T-helper 17 cell (primary cell): ENCODE data around the gene MUC5B. TPM values are rescaled to one million over a fixed set of nuclear protein-coding genes. Genes with fewer than 3 reads are reported as not detected.
"Not testable (repeated sequence)": the region's sequence is repeated elsewhere in the genome, so short reads cannot be mapped to it uniquely, and the experiment has no call there.

ENCODE experiments used
- ATAC-seq: fragments of 150-1000 bp; cut with Tn5 transposase; 2 replicates; pipeline ENCODE4 v1.10.0; 2021; ENCODE audit warnings: mild to moderate bottlenecking, moderate library complexity
- DNase-seq, 3 donors: peaks; one replicate each; pipeline versions ENCODE4 v3.0.0 to v3.0.0-alpha.2; 2020 to 2021
- H3K9me3 ChIP-seq: one replicate; pipeline ENCODE4 v1.7.0; 2013; ENCODE audit warnings: low read length, mild to moderate bottlenecking; ENCODE audit not compliant: control insufficient read depth, poor library complexity, severe bottlenecking
- H3K27ac Mint-ChIP-seq: one replicate; pipeline ENCODE4 v1.8.0; 2022; ENCODE audit warnings: mild to moderate bottlenecking, moderate library complexity, mixed read lengths
- H3K27me3 Mint-ChIP-seq: one replicate; pipeline ENCODE4 v1.8.0; 2022; ENCODE audit warnings: mixed read lengths
- H3K36me3 Mint-ChIP-seq: one replicate; pipeline ENCODE4 v1.8.0; 2022; ENCODE audit warnings: low read depth, mixed read lengths
- H3K4me1 Mint-ChIP-seq: one replicate; pipeline ENCODE4 v1.8.0; 2022; ENCODE audit warnings: mild to moderate bottlenecking, mixed read lengths
- H3K4me3 Mint-ChIP-seq: one replicate; pipeline ENCODE4 v1.8.0; 2022; ENCODE audit warnings: mild to moderate bottlenecking, moderate library complexity, mixed read lengths
- total RNA-seq, 4 donors: library from RNA in 2 of 4; stranded (reverse) in 2 of 4; gene quantifications; one replicate each; pipeline ENCODE4 v1.2.3 and lab custom pipeline; 2022 to 2026

The MUC5B gene
- total RNA-seq, 2 donors from 2014 or later, result not detected

DNA sequence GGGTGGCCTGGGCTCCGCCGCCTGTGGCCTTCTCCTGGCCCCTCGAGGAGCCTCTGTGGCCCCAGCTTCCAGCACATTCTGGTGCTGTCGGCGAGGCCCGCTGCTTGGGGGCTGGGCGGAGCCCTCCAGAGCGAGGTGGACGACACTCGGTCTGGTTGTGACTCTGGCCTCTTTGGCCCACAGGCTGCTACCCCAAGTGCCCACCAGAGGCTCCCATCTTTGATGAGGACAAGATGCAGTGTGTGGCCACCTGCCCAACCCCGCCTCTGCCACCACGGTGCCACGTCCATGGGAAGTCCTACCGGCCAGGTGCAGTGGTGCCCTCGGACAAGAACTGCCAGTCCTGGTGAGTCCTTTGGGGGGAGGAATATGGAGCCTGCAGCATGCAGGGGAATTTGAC, 42.7 kb upstream of the MUC5B start:
- Mint-ChIP-seq H3K27ac (no peak overlapping the region), H3K36me3 (no peaks in the 10 kb centered on the region), H3K4me3 (no peak overlapping the region), H3K4me1 (no peaks in the 10 kb centered on the region), H3K27me3 (no peaks in the 10 kb centered on the region)
- no peaks in the 10 kb centered on the region for H3K9me3 ChIP-seq
- DNase-seq, result peak in 1 of 3 donors; percentile 6
- no peak for ATAC-seq

DNA sequence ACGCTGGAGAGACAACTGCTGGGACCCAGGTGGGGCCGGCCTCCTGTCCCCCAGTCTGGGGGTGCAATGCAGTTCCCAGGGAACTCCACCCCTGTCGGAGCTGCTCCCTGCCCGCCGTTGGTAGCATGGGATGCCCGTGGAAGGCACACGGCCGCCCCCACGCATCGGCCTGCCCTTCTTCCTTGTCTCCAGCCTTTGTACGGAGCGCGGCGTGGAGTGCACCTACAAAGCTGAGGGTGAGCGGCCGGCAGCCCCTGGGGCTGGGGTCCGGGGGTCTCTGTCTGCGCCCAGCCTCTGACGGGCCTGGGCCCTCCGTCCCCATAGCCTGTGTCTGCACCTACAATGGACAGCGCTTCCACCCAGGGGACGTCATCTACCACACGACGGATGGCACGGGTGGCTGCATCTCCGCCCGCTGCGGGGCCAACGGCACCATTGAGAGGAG, 41.9 kb upstream of the MUC5B start:
- Mint-ChIP-seq H3K27ac (no peak overlapping the region), H3K4me1 (no peaks in the 10 kb centered on the region), H3K4me3 (no peak overlapping the region), H3K36me3 (no peaks in the 10 kb centered on the region), H3K27me3 (no peaks in the 10 kb centered on the region)
- ATAC-seq (no peak), DNase-seq (peak in 1 of 3 donors; percentile 5)
- H3K9me3 ChIP-seq, result no peaks in the 10 kb centered on the region

DNA sequence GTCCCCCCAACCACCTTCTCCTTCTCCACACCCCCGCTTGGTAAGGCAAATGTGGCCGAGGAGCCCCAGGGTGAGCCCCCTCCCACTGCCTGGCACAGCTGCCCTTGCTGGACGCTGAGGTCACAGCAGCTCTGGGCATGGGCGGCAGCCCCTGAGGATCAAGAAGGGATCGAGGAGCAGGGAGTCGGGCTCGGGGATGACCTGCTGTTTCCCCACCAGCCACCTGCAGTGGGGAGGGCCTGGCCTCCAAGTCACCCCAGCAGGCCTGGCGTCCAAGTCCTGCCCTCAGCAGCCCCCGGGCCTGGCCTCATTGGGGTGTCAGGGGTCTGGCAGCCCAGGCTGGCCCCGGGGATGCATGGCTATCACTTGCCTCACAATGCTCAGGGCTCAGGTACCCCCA, 41.4 kb upstream of the MUC5B start:
- H3K4me1 Mint-ChIP-seq, result no peaks in the 10 kb centered on the region
- no peaks in the 10 kb centered on the region for H3K9me3 ChIP-seq
- no peak overlapping the region for H3K4me3 Mint-ChIP-seq
- peak in 1 of 3 donors; percentile 4 for DNase-seq
- no peaks in the 10 kb centered on the region for H3K27me3 Mint-ChIP-seq
- no peak overlapping the region for H3K27ac Mint-ChIP-seq
- no peak for ATAC-seq
- H3K36me3 Mint-ChIP-seq, result no peaks in the 10 kb centered on the region

DNA sequence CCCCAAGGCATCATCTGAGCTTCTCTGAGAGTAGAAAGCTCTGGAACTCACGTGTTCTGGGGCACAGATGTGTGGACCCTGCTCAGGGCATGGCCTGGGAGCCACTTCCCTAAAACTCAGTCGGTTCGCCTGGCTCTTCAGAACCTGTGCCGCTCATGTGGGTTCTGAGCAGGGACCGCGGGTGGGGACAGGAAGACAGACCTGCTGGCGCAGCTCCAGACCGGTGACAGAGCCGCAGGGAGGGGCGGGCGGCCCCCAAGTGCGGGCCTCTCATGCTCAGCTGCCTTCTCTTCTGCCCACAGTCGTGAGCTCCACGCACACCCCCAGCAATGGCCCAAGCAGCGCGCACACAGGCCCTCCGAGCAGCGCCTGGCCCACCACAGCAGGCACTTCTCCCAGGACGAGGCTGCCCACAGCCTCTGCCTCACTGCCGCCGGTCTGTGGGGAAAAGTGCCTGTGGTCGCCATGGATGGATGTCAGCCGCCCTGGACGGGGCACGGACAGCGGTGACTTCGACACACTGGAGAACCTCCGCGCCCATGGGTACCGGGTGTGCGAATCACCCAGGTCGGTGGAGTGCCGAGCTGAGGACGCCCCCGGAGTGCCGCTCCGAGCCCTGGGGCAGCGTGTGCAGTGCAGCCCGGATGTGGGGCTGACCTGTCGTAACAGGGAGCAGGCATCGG, 40.9 kb upstream of the MUC5B start:
- DNase-seq (peak in 1 of 3 donors; percentile 5), ATAC-seq (no peak)
- H3K9me3 ChIP-seq, result no peaks in the 10 kb centered on the region
- Mint-ChIP-seq H3K36me3 (no peaks in the 10 kb centered on the region), H3K27me3 (no peaks in the 10 kb centered on the region), H3K4me3 (no peak overlapping the region), H3K4me1 (no peaks in the 10 kb centered on the region), H3K27ac (no peak overlapping the region)

DNA sequence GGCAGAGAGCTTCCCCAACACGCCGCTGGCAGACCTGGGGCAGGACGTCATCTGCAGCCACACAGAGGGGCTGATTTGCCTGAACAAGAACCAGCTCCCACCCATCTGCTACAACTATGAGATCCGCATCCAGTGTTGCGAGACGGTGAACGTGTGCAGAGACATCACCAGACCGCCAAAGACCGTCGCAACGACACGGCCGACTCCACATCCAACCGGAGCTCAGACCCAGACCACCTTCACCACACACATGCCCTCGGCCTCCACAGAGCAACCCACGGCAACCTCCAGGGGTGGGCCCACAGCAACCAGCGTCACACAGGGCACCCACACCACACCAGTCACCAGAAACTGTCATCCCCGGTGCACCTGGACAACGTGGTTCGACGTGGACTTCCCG, 38.7 kb upstream of the MUC5B start:
- not testable (repeated sequence) for H3K27ac Mint-ChIP-seq

DNA sequence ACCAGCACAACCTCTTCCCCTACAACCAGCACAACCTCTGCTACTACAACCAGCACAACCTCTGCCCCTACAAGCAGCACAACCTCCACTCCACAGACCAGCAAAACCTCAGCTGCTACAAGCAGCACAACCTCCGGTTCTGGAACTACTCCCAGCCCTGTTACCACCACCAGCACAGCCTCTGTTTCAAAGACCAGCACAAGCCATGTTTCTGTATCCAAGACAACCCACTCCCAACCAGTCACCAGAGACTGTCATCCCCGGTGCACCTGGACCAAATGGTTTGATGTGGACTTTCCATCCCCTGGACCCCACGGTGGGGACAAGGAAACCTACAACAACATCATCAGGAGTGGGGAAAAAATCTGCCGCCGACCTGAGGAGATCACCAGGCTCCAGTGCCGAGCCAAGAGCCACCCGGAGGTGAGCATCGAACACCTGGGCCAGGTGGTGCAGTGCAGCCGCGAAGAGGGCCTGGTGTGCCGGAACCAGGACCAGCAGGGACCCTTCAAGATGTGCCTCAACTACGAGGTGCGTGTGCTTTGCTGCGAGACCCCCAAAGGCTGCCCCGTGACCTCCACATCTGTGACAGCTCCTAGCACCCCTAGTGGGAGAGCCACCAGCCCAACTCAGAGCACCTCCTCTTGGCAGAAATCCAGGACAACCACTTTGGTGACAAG, 34.3 kb upstream of the MUC5B start:
- DNase-seq, H3K9me3 ChIP-seq, H3K4me1 Mint-ChIP-seq, H3K36me3 Mint-ChIP-seq, H3K4me3 Mint-ChIP-seq, H3K27me3 Mint-ChIP-seq, H3K27ac Mint-ChIP-seq, ATAC-seq: not testable (repeated sequence)

More for the DNA sequence above, 38.7 kb upstream of the MUC5B start:
- not testable (repeated sequence) for H3K27me3 Mint-ChIP-seq, H3K9me3 ChIP-seq, DNase-seq, H3K36me3 Mint-ChIP-seq, H3K4me1 Mint-ChIP-seq, H3K4me3 Mint-ChIP-seq, ATAC-seq

DNA sequence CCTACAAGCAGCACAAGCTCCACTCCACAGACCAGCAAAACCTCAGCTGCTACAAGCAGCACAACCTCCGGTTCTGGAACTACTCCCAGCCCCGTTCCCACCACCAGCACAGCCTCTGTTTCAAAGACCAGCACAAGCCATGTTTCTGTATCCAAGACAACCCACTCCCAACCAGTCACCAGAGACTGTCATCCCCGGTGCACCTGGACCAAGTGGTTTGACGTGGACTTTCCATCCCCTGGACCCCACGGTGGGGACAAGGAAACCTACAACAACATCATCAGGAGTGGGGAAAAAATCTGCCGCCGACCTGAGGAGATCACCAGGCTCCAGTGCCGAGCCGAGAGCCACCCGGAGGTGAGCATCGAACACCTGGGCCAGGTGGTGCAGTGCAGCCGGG, 33.0 kb upstream of the MUC5B start:
- not testable (repeated sequence) for H3K36me3 Mint-ChIP-seq, ATAC-seq, H3K4me3 Mint-ChIP-seq, H3K27me3 Mint-ChIP-seq, H3K9me3 ChIP-seq, H3K27ac Mint-ChIP-seq, H3K4me1 Mint-ChIP-seq
- DNase-seq, result peak in 1 of 3 donors; percentile 1

DNA sequence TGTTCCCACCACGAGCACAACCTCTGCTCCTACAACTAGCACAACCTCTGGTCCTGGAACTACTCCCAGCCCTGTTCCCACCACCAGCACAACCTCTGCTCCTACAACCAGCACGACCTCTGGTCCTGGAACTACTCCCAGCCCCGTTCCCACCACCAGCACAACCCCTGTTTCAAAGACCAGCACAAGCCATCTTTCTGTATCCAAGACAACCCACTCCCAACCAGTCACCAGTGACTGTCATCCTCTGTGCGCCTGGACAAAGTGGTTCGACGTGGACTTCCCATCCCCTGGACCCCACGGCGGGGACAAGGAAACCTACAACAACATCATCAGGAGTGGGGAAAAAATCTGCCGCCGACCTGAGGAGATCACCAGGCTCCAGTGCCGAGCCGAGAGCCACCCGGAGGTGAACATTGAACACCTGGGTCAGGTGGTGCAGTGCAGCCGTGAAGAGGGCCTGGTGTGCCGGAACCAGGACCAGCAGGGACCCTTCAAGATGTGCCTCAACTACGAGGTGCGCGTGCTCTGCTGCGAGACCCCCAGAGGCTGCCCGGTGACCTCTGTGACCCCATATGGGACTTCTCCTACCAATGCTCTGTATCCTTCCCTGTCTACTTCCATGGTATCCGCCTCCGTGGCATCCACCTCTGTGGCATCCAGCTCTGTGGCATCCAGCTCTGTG, 30.9 kb upstream of the MUC5B start:
- not testable (repeated sequence) for H3K4me3 Mint-ChIP-seq, ATAC-seq, H3K9me3 ChIP-seq, H3K27me3 Mint-ChIP-seq, H3K36me3 Mint-ChIP-seq, H3K4me1 Mint-ChIP-seq, H3K27ac Mint-ChIP-seq
- DNase-seq, result peak in 1 of 3 donors; percentile 2

DNA sequence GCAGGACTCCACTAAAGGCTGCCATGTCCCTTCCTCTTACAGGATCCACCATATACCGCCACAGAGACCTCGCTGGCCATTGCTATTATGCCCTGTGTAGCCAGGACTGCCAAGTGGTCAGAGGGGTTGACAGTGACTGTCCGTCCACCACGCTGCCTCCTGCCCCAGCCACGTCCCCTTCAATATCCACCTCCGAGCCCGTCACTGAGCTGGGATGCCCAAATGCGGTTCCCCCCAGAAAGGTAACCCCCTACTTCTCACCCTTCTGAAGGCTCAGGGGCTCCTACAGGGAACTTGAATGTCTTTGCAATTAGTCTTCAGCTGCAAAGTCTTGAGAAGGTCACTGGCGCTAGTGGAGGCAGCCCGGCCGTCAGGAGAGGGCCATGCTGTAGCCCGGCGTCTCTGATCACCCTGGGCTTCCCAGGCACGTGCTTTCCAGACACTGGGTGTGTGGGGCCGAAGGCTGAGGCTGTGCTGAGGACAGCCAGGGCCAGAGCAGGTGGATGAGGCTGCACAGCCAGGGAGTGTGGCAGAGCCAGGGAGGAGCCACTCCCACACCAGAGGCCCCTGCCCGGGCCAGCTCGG, 30.0 kb upstream of the MUC5B start:
- H3K36me3 Mint-ChIP-seq, result no peaks in the 10 kb centered on the region
- DNase-seq, result no peak
- no peak for ATAC-seq
- no peaks in the 10 kb centered on the region for H3K4me1 Mint-ChIP-seq
- H3K27me3 Mint-ChIP-seq, result peaks cover 5% of the 10 kb centered on the region
- no peak overlapping the region for H3K27ac Mint-ChIP-seq
- no peaks in the 10 kb centered on the region for H3K9me3 ChIP-seq
- H3K4me3 Mint-ChIP-seq, result no peak overlapping the region

DNA sequence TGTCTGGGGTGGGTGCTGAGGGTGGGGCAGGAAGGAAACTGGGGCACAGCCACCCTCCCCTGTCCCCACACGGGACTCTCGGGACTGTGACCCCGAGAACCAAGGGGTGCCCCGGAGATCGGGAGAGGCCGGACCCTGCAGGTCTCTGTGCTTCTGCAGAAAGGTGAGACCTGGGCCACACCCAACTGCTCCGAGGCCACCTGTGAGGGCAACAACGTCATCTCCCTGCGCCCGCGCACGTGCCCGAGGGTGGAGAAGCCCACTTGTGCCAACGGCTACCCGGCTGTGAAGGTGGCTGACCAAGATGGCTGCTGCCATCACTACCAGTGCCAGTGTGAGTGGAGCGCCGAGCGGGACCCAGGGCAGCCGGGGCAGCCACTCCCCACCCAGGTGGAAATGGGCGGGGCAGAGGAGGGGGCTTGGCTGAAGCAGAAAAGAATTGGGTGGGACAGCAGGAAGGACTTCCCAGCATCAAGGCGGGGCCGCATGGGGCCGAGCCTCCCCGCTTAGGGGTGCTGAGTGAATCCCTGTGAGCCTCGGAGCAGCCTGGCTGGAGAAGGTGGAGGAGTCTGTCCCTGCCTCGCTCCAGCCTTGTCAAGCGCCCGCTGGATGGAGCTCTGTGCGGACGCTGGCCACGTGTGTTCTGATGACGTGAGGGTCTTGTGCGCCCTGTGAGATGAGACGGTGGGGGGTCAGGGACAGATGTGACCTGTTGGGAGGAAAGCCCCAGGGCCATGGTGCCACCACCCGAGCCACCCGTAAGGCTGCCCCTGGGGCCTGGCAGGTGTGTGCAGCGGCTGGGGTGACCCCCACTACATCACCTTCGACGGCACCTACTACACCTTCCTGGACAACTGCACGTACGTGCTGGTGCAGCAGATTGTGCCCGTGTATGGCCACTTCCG, 29.3 kb upstream of the MUC5B start:
- no peaks in the 10 kb centered on the region for H3K4me1 Mint-ChIP-seq
- H3K36me3 Mint-ChIP-seq, result no peaks in the 10 kb centered on the region
- no peak for ATAC-seq
- H3K27ac Mint-ChIP-seq, result no peak overlapping the region
- H3K4me3 Mint-ChIP-seq, result no peak overlapping the region
- peaks cover 5% of the 10 kb centered on the region for H3K27me3 Mint-ChIP-seq
- DNase-seq, result no peak
- H3K9me3 ChIP-seq, result no peaks in the 10 kb centered on the region

DNA sequence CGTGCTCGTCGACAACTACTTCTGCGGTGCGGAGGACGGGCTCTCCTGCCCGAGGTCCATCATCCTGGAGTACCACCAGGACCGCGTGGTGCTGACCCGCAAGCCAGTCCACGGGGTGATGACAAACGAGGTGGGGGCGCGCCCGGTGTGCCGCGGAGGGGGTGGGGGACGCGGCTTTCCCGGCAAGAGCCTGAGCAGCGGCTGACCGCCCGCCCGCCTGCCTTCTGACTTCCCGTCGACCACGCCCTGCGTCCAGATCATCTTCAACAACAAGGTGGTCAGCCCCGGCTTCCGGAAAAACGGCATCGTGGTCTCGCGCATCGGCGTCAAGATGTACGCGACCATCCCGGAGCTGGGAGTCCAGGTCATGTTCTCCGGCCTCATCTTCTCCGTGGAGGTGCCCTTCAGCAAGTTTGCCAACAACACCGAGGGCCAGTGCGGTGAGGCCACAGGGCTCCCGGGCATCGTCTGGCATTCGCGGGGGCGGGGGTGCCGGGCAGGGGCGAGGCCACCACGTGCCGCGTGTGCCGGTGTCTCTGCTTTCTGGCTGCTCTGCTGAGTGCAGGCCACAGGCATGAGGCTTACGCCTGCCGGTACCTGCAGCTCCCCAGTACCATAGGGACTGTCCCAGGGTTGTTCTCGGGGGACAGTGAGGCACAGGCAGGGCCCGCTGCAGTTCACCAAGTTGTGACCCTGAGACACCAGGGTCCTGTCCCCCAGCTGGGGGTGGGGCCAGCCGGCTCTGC, 28.5 kb upstream of the MUC5B start:
- H3K4me3 Mint-ChIP-seq, result no peak overlapping the region
- no peaks in the 10 kb centered on the region for H3K36me3 Mint-ChIP-seq
- H3K27ac Mint-ChIP-seq, result no peak overlapping the region
- no peak for ATAC-seq
- no peaks in the 10 kb centered on the region for H3K4me1 Mint-ChIP-seq
- no peaks in the 10 kb centered on the region for H3K9me3 ChIP-seq
- DNase-seq, result no peak
- H3K27me3 Mint-ChIP-seq, result peaks cover 5% of the 10 kb centered on the region

DNA sequence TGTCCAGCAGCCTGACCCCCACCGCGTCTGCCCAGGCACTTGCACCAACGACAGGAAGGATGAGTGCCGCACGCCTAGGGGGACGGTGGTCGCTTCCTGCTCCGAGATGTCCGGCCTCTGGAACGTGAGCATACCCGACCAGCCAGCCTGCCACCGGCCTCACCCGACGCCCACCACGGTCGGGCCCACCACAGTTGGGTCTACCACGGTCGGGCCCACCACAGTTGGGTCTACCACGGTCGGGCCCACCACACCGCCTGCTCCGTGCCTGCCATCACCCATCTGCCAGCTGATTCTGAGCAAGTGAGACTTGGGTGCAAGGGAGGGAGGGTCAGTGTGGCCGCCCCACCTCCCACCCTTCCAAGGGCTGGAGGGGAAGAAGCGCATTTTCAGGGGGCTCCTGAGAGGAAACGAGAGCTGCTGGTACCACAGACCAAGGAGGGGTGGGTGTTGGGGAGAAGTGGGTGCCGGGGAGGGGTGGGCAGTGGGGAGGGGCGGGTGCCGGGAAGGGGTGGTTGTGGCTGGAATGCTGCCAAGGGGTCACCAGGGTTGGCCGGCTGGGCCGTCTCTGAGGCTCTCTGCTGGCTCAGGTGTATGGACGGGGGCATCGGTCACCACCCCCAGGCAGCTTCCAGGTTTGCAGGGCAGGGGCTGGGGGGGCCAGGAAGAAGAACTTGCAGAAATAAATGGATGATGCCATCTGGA, 27.7 kb upstream of the MUC5B start:
- Mint-ChIP-seq H3K36me3 (no peaks in the 10 kb centered on the region), H3K4me1 (no peaks in the 10 kb centered on the region), H3K4me3 (no peak overlapping the region), H3K27me3 (peaks cover 5% of the 10 kb centered on the region), H3K27ac (no peak overlapping the region)
- no peaks in the 10 kb centered on the region for H3K9me3 ChIP-seq
- peak in 2 of 3 donors; percentile 1 to 5 for DNase-seq
- ATAC-seq, result no peak
